LNCAP (cell line): ENCODE results near the gene TMEM54.

Source experiments
- CTCF ChIP-seq: fragments of 450-650 bp; IDR thresholded peaks from 2 replicates; pipeline ENCODE4 v1.5.1; 2017; ENCODE audit warnings: mild to moderate bottlenecking

The TMEM54 gene

GRCh38 chr1:32863218-32863880, 37.8 kb downstream of the TMEM54 start:
- TF ChIP-seq CTCF: no peak

GRCh38 chr1:32861904-32862695, 39.1 kb downstream of the TMEM54 start:
- no peak for TF ChIP-seq CTCF

- TF ChIP-seq CTCF: no peak
Measured at GRCh38 chr1:32860566-32860965, 40.6 kb downstream of the TMEM54 start.

- no peak for TF ChIP-seq CTCF
Measured at GRCh38 chr1:32859915-32860314, 41.3 kb downstream of the TMEM54 start.

- no peak for TF ChIP-seq CTCF
Measured at GRCh38 chr1:32858791-32859190, 42.4 kb downstream of the TMEM54 start.

- no peak for TF ChIP-seq CTCF
Measured at GRCh38 chr1:32858136-32858535, 43.1 kb downstream of the TMEM54 start.

- TF ChIP-seq CTCF: no peak
Measured at GRCh38 chr1:32855861-32856617, 45.1 kb downstream of the TMEM54 start.
